ENCODE data around the gene TMC4.
A peak's percentile ranks its signal among the peaks of the same experiment; 100 is the strongest.
"Not testable (repeated sequence)": the region's sequence is repeated elsewhere in the genome, so short reads cannot be mapped to it uniquely, and the experiment has no call there.

Gene TMC4

GRCh38 chr19:54201172-54201701 lies 28.3 kb upstream of the TMC4 start:
- Histone ChIP-seq H4K20me1 (ENCODE audit: insufficient read depth, low read length) (peaks cover 51% of the 10 kb centered on the region), H2AFZ (ENCODE audit: low read depth, low read length) (no peak overlapping the region), H3K4me3 (ENCODE audit: low read length) (peak overlapping the region; percentile 80), H3K36me3 (replicated peaks; ENCODE audit: low read depth, low read length) (peaks cover 54% of the 10 kb centered on the region), H3K79me2 (ENCODE audit: low read length) (peaks cover 70% of the 10 kb centered on the region), H3K27ac (ENCODE audit: low read length) (peak overlapping the region; percentile 79), H3K4me2 (ENCODE audit: low read length) (peak overlapping the region; percentile 99), H3K4me1 (ENCODE audit: low read length) (peaks cover 52% of the 10 kb centered on the region), H3K27me3 (ENCODE audit: low read depth, low read length) (no peaks in the 10 kb centered on the region), H3K9me3 (ENCODE audit: insufficient read depth, low read length) (no peaks in the 10 kb centered on the region), H3K9ac (ENCODE audit: low read length) (peak overlapping the region; percentile 91)
- TF ChIP-seq CTCF (IDR thresholded peaks at IDR 0.05; ENCODE audit: low read depth, low read length) (no peak), EZH2phosphoT487 (IDR thresholded peaks at IDR 0.05; ENCODE audit: low read depth) (no peak)

- Histone ChIP-seq H3K79me2 (ENCODE audit: low read length) (peaks cover 51% of the 10 kb centered on the region), H3K4me2 (ENCODE audit: low read length) (peak overlapping the region; percentile 87), H3K9ac (ENCODE audit: low read length) (no peak overlapping the region), H2AFZ (ENCODE audit: low read depth, low read length) (no peak overlapping the region), H3K27ac (ENCODE audit: low read length) (no peak overlapping the region), H3K27me3 (ENCODE audit: low read depth, low read length) (no peaks in the 10 kb centered on the region), H3K36me3 (replicated peaks; ENCODE audit: low read depth, low read length) (peaks cover 45% of the 10 kb centered on the region), H4K20me1 (ENCODE audit: insufficient read depth, low read length) (peaks cover 32% of the 10 kb centered on the region), H3K4me1 (ENCODE audit: low read length) (peaks cover 34% of the 10 kb centered on the region), H3K9me3 (ENCODE audit: insufficient read depth, low read length) (no peaks in the 10 kb centered on the region), H3K4me3 (ENCODE audit: low read length) (no peak overlapping the region)
- TF ChIP-seq CTCF (IDR thresholded peaks at IDR 0.05; ENCODE audit: low read depth, low read length) (no peak), EZH2phosphoT487 (IDR thresholded peaks at IDR 0.05; ENCODE audit: low read depth) (no peak)
Measured at GRCh38 chr19:54199401-54199800, 26.4 kb upstream of the TMC4 start.

GRCh38 chr19:54197121-54197520 lies 24.2 kb upstream of the TMC4 start:
- Histone ChIP-seq H3K27ac (ENCODE audit: low read length) (no peak overlapping the region), H3K9ac (ENCODE audit: low read length) (no peak overlapping the region), H2AFZ (ENCODE audit: low read depth, low read length) (no peak overlapping the region), H3K4me3 (ENCODE audit: low read length) (no peak overlapping the region), H3K4me1 (ENCODE audit: low read length) (peaks cover 15% of the 10 kb centered on the region), H3K36me3 (replicated peaks; ENCODE audit: low read depth, low read length) (peaks cover 37% of the 10 kb centered on the region), H3K4me2 (ENCODE audit: low read length) (no peak overlapping the region), H4K20me1 (ENCODE audit: insufficient read depth, low read length) (peaks cover 10% of the 10 kb centered on the region), H3K79me2 (ENCODE audit: low read length) (peaks cover 34% of the 10 kb centered on the region), H3K9me3 (ENCODE audit: insufficient read depth, low read length) (no peaks in the 10 kb centered on the region), H3K27me3 (ENCODE audit: low read depth, low read length) (no peaks in the 10 kb centered on the region)
- no peak for TF ChIP-seq CTCF (IDR thresholded peaks at IDR 0.05; ENCODE audit: low read depth, low read length)
- TF ChIP-seq EZH2phosphoT487 (IDR thresholded peaks at IDR 0.05; ENCODE audit: low read depth): no peak

GRCh38 chr19:54196536-54196935 lies 23.6 kb upstream of the TMC4 start:
- Histone ChIP-seq H2AFZ (ENCODE audit: low read depth, low read length) (no peak overlapping the region), H3K36me3 (replicated peaks; ENCODE audit: low read depth, low read length) (peaks cover 31% of the 10 kb centered on the region), H3K4me2 (ENCODE audit: low read length) (no peak overlapping the region), H3K4me1 (ENCODE audit: low read length) (peaks cover 13% of the 10 kb centered on the region), H3K79me2 (ENCODE audit: low read length) (peaks cover 34% of the 10 kb centered on the region), H3K9me3 (ENCODE audit: insufficient read depth, low read length) (no peaks in the 10 kb centered on the region), H3K27ac (ENCODE audit: low read length) (no peak overlapping the region), H3K4me3 (ENCODE audit: low read length) (no peak overlapping the region), H4K20me1 (ENCODE audit: insufficient read depth, low read length) (peaks cover 4% of the 10 kb centered on the region), H3K27me3 (ENCODE audit: low read depth, low read length) (no peaks in the 10 kb centered on the region), H3K9ac (ENCODE audit: low read length) (no peak overlapping the region)
- no peak for TF ChIP-seq EZH2phosphoT487 (IDR thresholded peaks at IDR 0.05; ENCODE audit: low read depth)
- no peak for TF ChIP-seq CTCF (IDR thresholded peaks at IDR 0.05; ENCODE audit: low read depth, low read length)

- H3K27me3 ChIP-seq (ENCODE audit: low read depth, low read length); H3K9me3 ChIP-seq (ENCODE audit: insufficient read depth, low read length); H3K27ac ChIP-seq (ENCODE audit: low read length); H3K9ac ChIP-seq (ENCODE audit: low read length); H3K4me2 ChIP-seq (ENCODE audit: low read length); H3K4me1 ChIP-seq (ENCODE audit: low read length); H2AFZ ChIP-seq (ENCODE audit: low read depth, low read length); H3K4me3 ChIP-seq (ENCODE audit: low read length); H4K20me1 ChIP-seq (ENCODE audit: insufficient read depth, low read length): not testable (repeated sequence)
- H3K79me2 ChIP-seq (ENCODE audit: low read length): peaks cover 15% of the 10 kb centered on the region
- peaks cover 25% of the 10 kb centered on the region for H3K36me3 ChIP-seq (replicated peaks; ENCODE audit: low read depth, low read length)
Measured at GRCh38 chr19:54194463-54194862, 21.5 kb upstream of the TMC4 start.

Measured in OCI-LY3 (cell line).